Endothelial cell of umbilical vein (primary cell): ENCODE measurements around the gene HYDIN. TPM values are rescaled to one million over a fixed set of nuclear protein-coding genes. Genes with fewer than 3 reads are reported as not detected.

Experiments used
- BruUV-seq: library from RNA; stranded (reverse); fragments of 400-500 nt; replicated peaks from 2 replicates; lab custom pipeline; 2021; lab: Mats Ljungman, UMichigan
- CTCF ChIA-PET: fragments of 300-600, 350-600 bp; sonication (Branson Sonifier 250); formaldehyde crosslinking; loops from one replicate; lab custom pipeline; 2021; ENCODE audit warnings: antibody characterized with exemption, inconsistent platforms; lab: Charles Lee
- POLR2A ChIA-PET: fragments of 300-600, 350-600 bp; sonication (Branson Sonifier 250); formaldehyde crosslinking; loops from one replicate; lab custom pipeline; 2021; ENCODE audit warnings: antibody characterized with exemption, inconsistent platforms; lab: Charles Lee
- DNase-seq: peaks from one replicate; pipeline ENCODE4 v3.0.0-alpha.2; 2011; ENCODE audit warnings: low read depth, low spot score
- FAIRE-seq: peaks from 2 replicates; lab custom pipeline; 2011; peaks lifted over from hg19 to GRCh38; lab: Jason Lieb, UNC
- H2AFZ ChIP-seq: 2 replicates; pipeline ENCODE4 v1.6.0; 2012; ENCODE audit warnings: low read depth, low read length, control low read depth, inconsistent platforms
- H3K27ac ChIP-seq: 2 replicates; pipeline ENCODE4 v1.5.1; 2011; ENCODE audit warnings: low read depth, mild to moderate bottlenecking, control low read depth, low read length, moderate library complexity; ENCODE audit not compliant: insufficient read depth
- H3K27me3 ChIP-seq, 2 experiments: 2 replicates each; pipeline versions ENCODE4 v1.6.0 to v1.6.1; 2011; ENCODE audit warnings: low read length in 2 of 2, mixed read lengths in 1 of 2; ENCODE audit not compliant: control insufficient read depth in 2 of 2, insufficient read depth in 2 of 2
- H3K36me3 ChIP-seq, 2 experiments: 2 replicates in 1 of 2; 3 replicates in 1 of 2; pipeline ENCODE4 v1.5.1; 2011; ENCODE audit warnings: low read length in 2 of 2, mild to moderate bottlenecking in 1 of 2, moderate library complexity in 1 of 2; ENCODE audit not compliant: control insufficient read depth in 2 of 2, insufficient read depth in 2 of 2; ENCODE audit errors: extremely low read depth in 1 of 2
- H3K4me1 ChIP-seq: 3 replicates; pipeline ENCODE4 v1.5.1; 2011; ENCODE audit warnings: mild to moderate bottlenecking, low read length; ENCODE audit not compliant: control insufficient read depth, insufficient read depth; ENCODE audit errors: extremely low read depth
- H3K4me2 ChIP-seq: 2 replicates; pipeline ENCODE4 v1.6.1; 2011; ENCODE audit warnings: low read length, control low read depth, mixed read lengths; ENCODE audit not compliant: insufficient read depth
- H3K4me3 ChIP-seq, 3 experiments: fragments of 200-600 bp in 1 of 3; sonication (generic), shearing (Covaris generic) in 1 of 3; replicated peaks in 1 of 3; 2 replicates each; pipeline ENCODE4 v1.5.1; 2011 to 2016; ENCODE audit warnings: control low read depth in 3 of 3, low read length in 3 of 3, mild to moderate bottlenecking in 2 of 3, inconsistent platforms in 1 of 3, low read depth in 1 of 3, moderate library complexity in 1 of 3; ENCODE audit not compliant: insufficient read depth in 1 of 3
- H3K79me2 ChIP-seq: 2 replicates; pipeline ENCODE4 v1.6.0; 2012; ENCODE audit warnings: low read length, inconsistent platforms; ENCODE audit not compliant: control insufficient read depth, insufficient read depth
- H3K9ac ChIP-seq: replicated peaks from 2 replicates; pipeline ENCODE3; 2011; ENCODE audit warnings: low read length, control low read depth; ENCODE audit not compliant: insufficient read depth; ENCODE audit errors: extremely low read depth
- H3K9me1 ChIP-seq: replicated peaks from 3 replicates; pipeline ENCODE4 v1.6.0; 2011; ENCODE audit warnings: mild to moderate bottlenecking, low read length; ENCODE audit not compliant: control insufficient read depth, insufficient read depth; ENCODE audit errors: extremely low read depth
- H3K9me3 ChIP-seq: replicated peaks from 2 replicates; pipeline ENCODE4 v1.5.1; 2012; ENCODE audit warnings: low read length, inconsistent platforms; ENCODE audit not compliant: control insufficient read depth, insufficient read depth
- H4K20me1 ChIP-seq: replicated peaks from 2 replicates; pipeline ENCODE3; 2011; ENCODE audit warnings: mild to moderate bottlenecking, low read length; ENCODE audit not compliant: control insufficient read depth, insufficient read depth; ENCODE audit errors: extremely low read depth
- CTCF ChIP-seq, 2 donors: IDR thresholded peaks; 1 replicate in 1 of 2; 2 replicates in 1 of 2; pipeline ENCODE4 v1.5.1; 2011; ENCODE audit warnings: low read length in 2 of 2, mild to moderate bottlenecking in 2 of 2, moderate library complexity in 2 of 2, control low read depth in 1 of 2, inconsistent platforms in 1 of 2, low read depth in 1 of 2; ENCODE audit not compliant: insufficient read depth in 1 of 2; ENCODE audit errors: extremely low read depth in 1 of 2
- EZH2 ChIP-seq: IDR thresholded peaks from 2 replicates; pipeline ENCODE4 v1.6.1; 2012; ENCODE audit warnings: borderline replicate concordance, low read depth, mild to moderate bottlenecking, moderate library complexity, low read length, inconsistent platforms; ENCODE audit not compliant: severe bottlenecking
- FOS ChIP-seq: IDR thresholded peaks from 2 replicates; pipeline ENCODE4 v1.6.1; 2011; ENCODE audit warnings: mild to moderate bottlenecking, low read length, moderate library complexity, borderline replicate concordance; ENCODE audit not compliant: insufficient read depth
- GATA2 ChIP-seq: IDR thresholded peaks from 2 replicates; pipeline ENCODE4 v1.7.0; 2011; ENCODE audit warnings: low read depth, mild to moderate bottlenecking, moderate library complexity, mixed read lengths, low read length; ENCODE audit not compliant: insufficient read length, insufficient read depth
- JUN ChIP-seq: IDR thresholded peaks from 2 replicates; pipeline ENCODE4 v1.6.1; 2011; ENCODE audit warnings: borderline replicate concordance, low read depth; ENCODE audit not compliant: insufficient read length, insufficient read depth
- MAX ChIP-seq: IDR thresholded peaks from 2 replicates; pipeline ENCODE4 v1.6.1; 2011; ENCODE audit not compliant: insufficient read depth, insufficient read length
- MYC ChIP-seq: IDR thresholded peaks from one replicate; pipeline ENCODE4 v1.6.1; 2011; ENCODE audit warnings: mild to moderate bottlenecking, low read depth, low read length
- POLR2A ChIP-seq: IDR thresholded peaks from 2 replicates; pipeline ENCODE4 v1.6.1; 2012; ENCODE audit warnings: low read depth, mild to moderate bottlenecking, control low read depth, low read length
- POLR2AphosphoS5 ChIP-seq: IDR thresholded peaks from 2 replicates; pipeline ENCODE4 v1.6.1; 2012; ENCODE audit warnings: low read depth, mild to moderate bottlenecking, control low read depth, low read length, moderate library complexity; ENCODE audit not compliant: insufficient read depth
- dilution Hi-C: fragments of 300-500 bp; cut with MboI; formaldehyde crosslinking; loops from one replicate; pipeline ENCODE4 v1.15.0; 2019; ENCODE audit warnings: low sequenced_read_pairs; ENCODE audit not compliant: extremely low pct_ligation_motif_present
- intact Hi-C: fragments of 100-400 bp; cut with micrococcal nuclease; formaldehyde crosslinking; loops from one replicate; pipeline ENCODE4 v1.10.0; 2022
- polyA plus RNA-seq, 4 experiments: library from polyadenylated mRNA; depleted of rRNA in 3 of 4; stranded (reverse) in 3 of 4; unstranded in 1 of 4; fragments of >200 nt; gene quantifications; 2 replicates each; pipeline versions ENCODE4 v1.2.1 to v1.2.3, GENCODE V29; 2011 to 2012; ENCODE audit warnings: missing spikeins in 1 of 4
- total RNA-seq: library from RNA; stranded (reverse); gene quantifications from 2 replicates; pipeline ENCODE4 v1.2.3, GENCODE V29; 2021

Gene HYDIN
- total and polyA plus RNA-seq, 2 donors (not counting 3 experiments of a cell fraction or from before 2014, with no cell fraction given): not detected

- Histone ChIP-seq H3K36me3 (no peaks in the 10 kb centered on the region), H3K4me3 (no peak overlapping the region), H3K9ac (no peak overlapping the region), H3K9me1 (no peaks in the 10 kb centered on the region), H3K27me3 (no peaks in the 10 kb centered on the region), H3K27ac (no peak overlapping the region), H2AFZ (no peak overlapping the region), H3K79me2 (no peaks in the 10 kb centered on the region), H4K20me1 (no peaks in the 10 kb centered on the region), H3K9me3 (no peaks in the 10 kb centered on the region), H3K4me1 (no peaks in the 10 kb centered on the region), H3K4me2 (no peak overlapping the region)
- dilution Hi-C loops: no loop called here
- DNase-seq (no peak), FAIRE-seq (no peak)
- CTCF ChIA-PET: interaction anchor here (1.8 kb wide), 1 partner anchor 69 kb away, joined by 4 read pairs; no protein-coding TSS in a partner anchor
- TF ChIP-seq FOS: no peak
- TF ChIP-seq JUN: no peak
- TF ChIP-seq POLR2A: no peak
- no peak for TF ChIP-seq MYC
- TF ChIP-seq EZH2: no peak
- TF ChIP-seq MAX: no peak
- TF ChIP-seq GATA2: no peak
- TF ChIP-seq CTCF (IDR thresholded peaks at IDR 0.05; ENCODE audit: extremely low read depth in 1 of 2, insufficient read depth in 1 of 2, low read depth in 1 of 2, low read length in 2 of 2): no peak
- TF ChIP-seq POLR2AphosphoS5: no peak
- BruUV-seq: no TSS peak
- intact Hi-C loops: no loop called here
- POLR2A ChIA-PET: no interaction called here
Measured at GRCh38 chr16:71242601-71243000, 12.1 kb upstream of the HYDIN start.
